Endometrial microvascular endothelial cells (primary cell): ENCODE data around the gene OR5T2. TPM values are rescaled to one million over a fixed set of nuclear protein-coding genes. Genes with fewer than 3 reads are reported as not detected.
"Not testable (repeated sequence)": the region's sequence is repeated elsewhere in the genome, so short reads cannot be mapped to it uniquely, and the experiment has no call there.

Experiments used
- in situ Hi-C: cut with HindIII; loops from 2 replicates; pipeline ENCODE4 v1.10.0; 2017; ENCODE audit warnings: low sequenced_read_pairs, low pct_unique_long_range_greater_than_20kb; ENCODE audit errors: inconsistent ontology term
- total RNA-seq: library from RNA; depleted of rRNA; stranded (reverse); fragments of >200 nt; gene quantifications from one replicate; pipeline ENCODE4 v1.2.3, GENCODE V29; 2015; ENCODE audit errors: inconsistent ontology term

Gene OR5T2
- not detected for total RNA-seq

GRCh38 chr11:56234155-56234554, at the start of gene OR5T2:
Gene OR5T2, minus strand, starts transcription at chr11:56234255. Its CDS starts 1,193 bp downstream, at chr11:56233062.
- in situ Hi-C loops = no loop called here

DNA sequence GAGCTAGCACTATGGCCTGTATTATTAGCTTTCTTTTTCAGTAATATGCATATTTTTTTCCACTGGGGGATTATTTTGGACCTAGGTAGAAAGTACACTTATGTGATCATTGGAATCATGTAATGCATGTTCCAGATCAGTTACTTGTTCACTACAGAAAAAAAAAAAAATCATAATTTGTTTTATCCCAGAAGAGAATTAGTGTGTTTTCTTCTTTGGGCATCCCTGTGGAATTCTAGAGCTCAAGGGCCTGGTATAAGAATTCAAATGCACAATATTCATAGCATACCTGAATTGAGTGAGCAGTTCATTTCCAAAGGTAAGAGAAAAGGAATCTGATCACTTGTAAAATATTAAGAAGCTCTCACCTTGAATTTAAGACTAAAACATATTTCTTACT, 39.8 kb upstream of the OR5T2 start, which contains the start of gene OR5T1:
Gene OR5T1 (plus strand): TSS at position 301 of the 400 bp plus-strand sequence. CDS start 1,485 bp downstream, outside the sequence.
- in situ Hi-C loops = no loop called here

DNA sequence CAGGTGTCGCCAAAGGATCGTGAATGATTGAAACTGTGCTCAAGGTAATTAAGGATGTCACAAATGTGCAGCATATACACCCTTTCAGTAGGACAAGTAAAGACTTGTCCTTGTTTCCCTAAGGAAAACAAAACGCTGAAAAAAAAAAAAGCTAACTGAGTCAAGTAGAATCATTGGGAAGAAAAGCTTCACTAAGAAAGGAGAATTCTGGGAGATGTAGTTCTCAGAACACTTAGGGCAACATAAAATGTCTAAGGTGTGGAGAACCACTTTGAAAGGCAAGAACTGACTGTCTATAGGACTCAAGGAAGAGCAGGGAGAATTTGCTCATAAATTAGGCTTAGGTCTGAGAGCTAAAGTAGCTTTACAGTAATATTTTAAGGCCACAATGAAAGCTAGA, 37.0 kb upstream of the OR5T2 start:
- in situ Hi-C loops = no loop called here

DNA sequence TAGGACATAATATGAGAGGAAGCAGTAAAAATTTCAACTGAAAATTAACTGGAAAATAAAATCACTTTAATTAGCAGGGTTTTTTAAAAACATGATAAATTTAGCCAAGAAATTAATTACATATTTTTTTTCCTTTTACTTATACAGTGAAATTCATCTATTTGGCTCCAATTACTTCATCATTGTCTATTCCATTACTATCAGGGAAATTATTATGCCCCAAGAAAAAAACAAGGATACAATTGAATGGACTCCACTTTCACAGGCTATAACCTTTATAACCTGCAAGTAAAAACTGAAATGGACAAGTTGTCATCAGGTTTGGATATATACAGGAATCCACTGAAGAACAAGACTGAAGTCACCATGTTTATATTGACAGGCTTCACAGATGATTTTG, 17.9 kb upstream of the OR5T2 start, which contains the start of gene OR5T3:
Gene OR5T3 (plus strand): TSS at position 301 of the 400 bp plus-strand sequence. CDS start 0 bp downstream, at position 301.
- in situ Hi-C loops = no loop called here

- in situ Hi-C loops = not testable (repeated sequence)
Measured at GRCh38 chr11:56219735-56220134, 14.3 kb downstream of the OR5T2 start.

DNA sequence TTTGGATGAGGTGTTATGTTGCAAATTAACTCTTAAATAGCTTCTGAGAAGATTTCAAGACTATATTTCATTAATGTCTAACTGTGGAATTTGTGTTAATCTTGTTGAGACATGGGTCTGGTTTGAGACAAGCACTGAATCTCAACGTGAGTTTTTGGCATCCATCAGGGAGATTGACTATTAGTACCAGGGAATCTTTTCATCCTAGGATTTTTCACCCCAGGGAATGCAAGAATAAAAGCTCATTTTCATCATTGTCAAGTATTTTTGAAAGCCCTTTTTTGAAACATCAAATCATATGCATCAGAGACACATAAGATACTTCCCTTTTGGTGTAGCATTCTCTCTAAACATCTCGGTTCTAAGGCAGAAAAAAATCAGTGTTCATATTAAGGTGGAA, 19.5 kb downstream of the OR5T2 start:
- in situ Hi-C loops = no loop called here

DNA sequence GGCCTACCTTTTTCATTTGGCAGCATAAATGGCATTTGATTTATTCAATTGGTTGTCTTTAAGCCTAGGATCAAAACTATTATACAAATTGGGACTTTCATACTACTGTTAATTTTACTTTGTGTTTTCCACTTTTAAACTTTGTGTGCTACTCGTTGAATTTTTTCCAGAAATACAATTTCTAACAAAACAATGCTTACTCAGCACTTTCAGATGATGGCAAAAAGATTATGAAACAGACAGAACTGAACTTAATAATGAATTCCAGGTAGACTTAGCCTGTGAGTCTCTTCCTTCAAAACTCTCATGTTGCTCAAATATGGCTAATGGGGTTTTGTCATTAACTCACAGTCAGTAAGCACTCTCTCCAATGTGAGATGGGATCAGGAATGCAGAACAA, 26.3 kb downstream of the OR5T2 start:
- in situ Hi-C loops = no loop called here

DNA sequence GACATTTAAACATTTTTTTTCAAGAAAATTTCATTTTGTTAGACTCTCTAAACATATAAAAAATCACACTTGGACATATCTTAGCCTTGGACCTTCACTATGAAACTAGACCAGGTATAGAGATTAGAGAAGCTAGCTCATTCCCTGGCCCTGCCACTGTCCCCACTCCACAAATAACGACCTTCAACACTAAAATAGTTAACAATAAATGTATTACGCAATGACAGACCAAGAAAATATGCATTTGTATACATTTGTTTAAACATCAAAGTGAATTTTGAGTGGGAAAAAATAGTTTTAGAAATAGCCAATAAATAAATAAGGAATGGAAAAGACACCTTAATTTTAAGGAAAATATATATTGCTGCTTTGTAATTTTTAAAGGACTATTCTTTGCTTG, 36.7 kb downstream of the OR5T2 start:
- in situ Hi-C loops = no loop called here

- in situ Hi-C loops = no loop called here
Measured at GRCh38 chr11:56196705-56197104, 37.4 kb downstream of the OR5T2 start.

DNA sequence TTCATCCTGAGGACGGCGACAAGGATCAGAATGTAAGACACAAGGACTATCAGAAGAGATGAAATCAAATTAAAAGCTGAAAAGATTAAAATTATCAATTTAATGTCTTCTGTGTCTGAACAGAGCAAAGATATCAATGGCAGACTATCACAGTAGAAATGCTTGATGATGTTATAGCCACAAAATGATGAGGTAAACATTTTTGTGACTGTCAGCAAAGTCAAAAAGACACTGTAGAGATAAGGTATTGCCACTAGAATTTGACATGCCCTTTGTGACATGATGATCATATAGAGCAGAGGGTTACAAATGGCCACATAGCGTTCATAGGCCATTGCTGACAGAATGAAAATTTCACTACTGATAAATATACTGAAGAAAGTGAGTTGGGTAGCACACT, 45.5 kb downstream of the OR5T2 start:
- in situ Hi-C loops = no loop called here

GRCh38 chr11:56183459-56183858, 50.6 kb downstream of the OR5T2 start:
- in situ Hi-C loops = no loop called here

Other genes with a start within 250 kb of the OR5T2 start
- not detected for gene OR5F1, start 239.6 kb downstream of the OR5T2 start, total RNA-seq
- not detected for gene OR5AS1, start 206.6 kb downstream of the OR5T2 start, total RNA-seq
- gene OR8I2, start 140.9 kb downstream of the OR5T2 start, total RNA-seq = not detected
- not detected for gene OR8H2, start 130.6 kb downstream of the OR5T2 start, total RNA-seq
- not detected for gene OR8H3, start 111.9 kb downstream of the OR5T2 start, total RNA-seq
- not detected for gene OR8J3, start 94.1 kb downstream of the OR5T2 start, total RNA-seq
- gene OR8K5, start 73.9 kb downstream of the OR5T2 start, total RNA-seq = not detected
- gene OR5J2, start 57.6 kb downstream of the OR5T2 start, total RNA-seq = not detected
- gene OR5T3, start 18.0 kb upstream of the OR5T2 start, total RNA-seq = not detected
- not detected for gene OR5T1, start 39.9 kb upstream of the OR5T2 start, total RNA-seq
- gene OR8H1, start 58.0 kb upstream of the OR5T2 start, total RNA-seq = not detected
- not detected for gene OR8K3, start 80.9 kb upstream of the OR5T2 start, total RNA-seq
- gene OR8K1, start 111.8 kb upstream of the OR5T2 start, total RNA-seq = not detected
- gene OR8J1, start 120.0 kb upstream of the OR5T2 start, total RNA-seq = not detected
- not detected for gene OR8U1, start 141.4 kb upstream of the OR5T2 start, total RNA-seq
- not detected for gene OR5AL1, start 178.4 kb upstream of the OR5T2 start, total RNA-seq
- not detected for gene OR5M3, start 239.1 kb upstream of the OR5T2 start, total RNA-seq